SU-DHL-6 (cell line): ENCODE measurements around the gene MBL2.

Experiments used
- H2AFZ ChIP-seq: fragments of 200-600 bp; sonication (generic); 2 replicates; pipeline ENCODE4 v1.6.1; 2014; ENCODE audit warnings: low read depth, mild to moderate bottlenecking, moderate library complexity, mixed read lengths, antibody characterized with exemption, low read length; ENCODE audit not compliant: severe bottlenecking
- H3F3A ChIP-seq: fragments of 200-600 bp; shearing (Covaris generic); 2 replicates; pipeline ENCODE4 v1.6.0; 2016; ENCODE audit warnings: antibody characterized with exemption, mild to moderate bottlenecking; ENCODE audit not compliant: insufficient read depth
- H3K27ac ChIP-seq: fragments of 200-600 bp; sonication (generic); 2 replicates; pipeline ENCODE4 v1.5.1; 2016; ENCODE audit warnings: low read depth, mild to moderate bottlenecking, low read length, moderate library complexity, mixed read lengths
- H3K27me3 ChIP-seq: fragments of 200-600 bp; sonication (generic), shearing (Covaris generic); 2 replicates; pipeline ENCODE4 v1.6.0; 2014; ENCODE audit warnings: mild to moderate bottlenecking, low read length
- H3K36me3 ChIP-seq: fragments of 200-600 bp; sonication (generic); 2 replicates; pipeline ENCODE4 v1.6.1; 2014; ENCODE audit warnings: mild to moderate bottlenecking, low read length, mixed read lengths
- H3K4me2 ChIP-seq: fragments of 300-600, 200-600 bp; shearing (Covaris generic), sonication (generic); 2 replicates; pipeline ENCODE4 v1.6.0; 2014; ENCODE audit warnings: low read length, low read depth, mild to moderate bottlenecking; ENCODE audit not compliant: poor library complexity, severe bottlenecking
- H3K4me3 ChIP-seq: fragments of 200-600 bp; sonication (generic); 2 replicates; pipeline ENCODE4 v1.5.1; 2014; ENCODE audit warnings: antibody characterized with exemption, low read length, mild to moderate bottlenecking, mixed read lengths; ENCODE audit not compliant: insufficient read depth, poor library complexity, severe bottlenecking
- H3K79me2 ChIP-seq: fragments of 200-600 bp; sonication (generic); 2 replicates; pipeline ENCODE4 v1.6.1; 2014; ENCODE audit warnings: mild to moderate bottlenecking, low read length, moderate library complexity; ENCODE audit not compliant: insufficient read depth
- H3K9ac ChIP-seq: fragments of 200-600 bp; sonication (generic); 2 replicates; pipeline ENCODE4 v1.7.0; 2014; ENCODE audit warnings: mild to moderate bottlenecking, low read length
- H3K9me2 ChIP-seq: fragments of 200-600 bp; sonication (generic); replicated peaks from 2 replicates; pipeline ENCODE4 v1.6.1; 2014; ENCODE audit warnings: low read length; ENCODE audit not compliant: insufficient read depth
- H3K9me3 ChIP-seq: fragments of 200-600 bp; sonication (generic); 2 replicates; pipeline ENCODE4 v1.6.1; 2014; ENCODE audit warnings: low read length, mixed read lengths; ENCODE audit not compliant: insufficient read depth
- H4K20me1 ChIP-seq: fragments of 200-600 bp; sonication (generic); 2 replicates; pipeline ENCODE4 v1.6.1; 2014; ENCODE audit warnings: low read depth, mild to moderate bottlenecking, antibody characterized with exemption, low read length, moderate library complexity, mixed read lengths
- CTCF ChIP-seq: fragments of 200-600 bp; sonication (generic); IDR thresholded peaks from one replicate; pipeline ENCODE4 v1.5.1; 2017; ENCODE audit warnings: antibody characterized with exemption, mild to moderate bottlenecking, low read length, moderate library complexity; ENCODE audit not compliant: insufficient read depth, poor library complexity, severe bottlenecking
- EZH2phosphoT487 ChIP-seq: fragments of 200-600 bp; sonication (generic), shearing (Covaris generic); conservative IDR thresholded peaks from 2 replicates; pipeline ENCODE4 v1.6.1; 2018; ENCODE audit warnings: mild to moderate bottlenecking, antibody characterized with exemption, low read length, moderate library complexity, mixed read lengths

MBL2 gene

DNA sequence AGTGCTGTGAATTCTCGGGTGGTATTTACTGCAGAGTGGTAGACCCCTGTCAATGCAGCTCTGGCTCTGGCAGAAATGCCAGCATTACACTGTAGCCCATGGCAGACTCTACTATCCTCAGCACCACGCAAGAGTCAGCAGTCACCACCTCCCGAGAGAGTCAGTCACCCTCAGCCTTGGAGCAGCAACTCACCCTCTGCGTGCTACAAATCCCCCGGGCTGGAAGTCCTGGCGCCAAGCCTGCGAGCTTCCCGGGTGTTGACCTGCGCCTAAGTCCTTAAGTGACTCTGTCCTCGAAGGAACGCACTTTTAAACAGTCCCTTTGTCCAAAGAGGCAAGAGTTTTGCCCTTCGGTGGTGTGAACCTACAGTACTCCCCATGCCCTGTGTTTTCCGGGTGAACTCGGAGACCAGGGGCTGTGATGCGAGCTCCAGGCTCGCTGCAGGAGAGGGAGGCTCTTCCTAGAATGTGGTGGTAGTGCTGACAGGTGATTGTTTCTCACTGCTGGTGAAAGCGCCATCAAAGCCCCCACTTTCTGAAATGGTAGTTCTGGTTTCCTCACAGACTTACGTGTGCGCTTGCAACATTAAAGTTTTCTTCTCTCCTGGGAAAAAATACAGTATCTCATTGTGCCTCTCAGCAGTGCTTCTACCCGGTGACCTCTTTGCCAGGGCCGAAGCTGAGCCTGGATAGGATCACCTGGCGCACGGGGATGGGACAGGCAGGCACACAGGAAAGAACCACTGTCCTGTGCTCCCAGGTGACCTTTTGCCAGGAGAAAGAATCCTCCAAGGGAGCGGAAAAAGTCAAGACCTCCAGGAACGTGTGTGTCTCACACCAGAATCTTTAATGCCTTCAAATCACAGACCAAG is 33.1 kb upstream of the MBL2 start:
- H3K79me2 ChIP-seq: no peaks in the 10 kb centered on the region
- no peaks in the 10 kb centered on the region for H3K27me3 ChIP-seq
- H3K36me3 ChIP-seq: no peaks in the 10 kb centered on the region
- H3K9ac ChIP-seq: no peak overlapping the region
- H3F3A ChIP-seq: no peaks in the 10 kb centered on the region
- H3K27ac ChIP-seq: no peak overlapping the region
- H4K20me1 ChIP-seq: no peaks in the 10 kb centered on the region
- no peaks in the 10 kb centered on the region for H3K9me2 ChIP-seq
- H3K4me3 ChIP-seq: no peak overlapping the region
- no peaks in the 10 kb centered on the region for H3K9me3 ChIP-seq
- H2AFZ ChIP-seq: no peak overlapping the region
- TF ChIP-seq CTCF: no peak
- no peak for TF ChIP-seq EZH2phosphoT487
- no peak overlapping the region for H3K4me2 ChIP-seq

DNA sequence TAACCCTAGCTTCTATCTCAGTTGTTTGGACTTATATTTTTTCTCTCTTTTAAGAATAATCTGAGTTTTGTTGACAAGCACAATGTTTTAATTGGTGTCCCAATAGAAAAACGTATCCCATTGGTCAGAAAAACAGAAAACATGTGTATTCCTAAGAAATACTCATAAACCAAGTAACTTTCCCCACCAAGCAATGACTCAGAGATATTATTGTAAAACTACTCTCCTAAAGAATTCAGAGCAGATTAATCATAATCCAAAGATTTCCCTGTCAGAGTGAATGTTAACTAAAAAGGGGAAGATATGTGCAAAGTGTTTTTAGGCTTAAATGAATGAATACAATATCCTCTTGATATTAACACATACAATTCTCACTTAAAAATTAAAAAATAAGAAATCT is 29.4 kb upstream of the MBL2 start:
- Histone ChIP-seq H3K9me2 (no peaks in the 10 kb centered on the region), H3K9me3 (no peaks in the 10 kb centered on the region), H2AFZ (no peak overlapping the region), H3K36me3 (no peaks in the 10 kb centered on the region), H3K9ac (no peak overlapping the region), H3K4me3 (no peak overlapping the region), H4K20me1 (no peaks in the 10 kb centered on the region), H3K79me2 (no peaks in the 10 kb centered on the region), H3K27me3 (no peaks in the 10 kb centered on the region), H3K4me2 (no peak overlapping the region), H3F3A (no peaks in the 10 kb centered on the region), H3K27ac (no peak overlapping the region)
- TF ChIP-seq CTCF (no peak), EZH2phosphoT487 (no peak)

GRCh38 chr10:52786098-52786497 is 13.5 kb upstream of the MBL2 start:
- H3K36me3 ChIP-seq: no peaks in the 10 kb centered on the region
- no peaks in the 10 kb centered on the region for H3K9me3 ChIP-seq
- no peak overlapping the region for H3K27ac ChIP-seq
- H3K9me2 ChIP-seq: no peaks in the 10 kb centered on the region
- H4K20me1 ChIP-seq: no peaks in the 10 kb centered on the region
- no peak overlapping the region for H3K9ac ChIP-seq
- no peak overlapping the region for H2AFZ ChIP-seq
- H3K27me3 ChIP-seq: no peaks in the 10 kb centered on the region
- H3K79me2 ChIP-seq: no peaks in the 10 kb centered on the region
- no peak overlapping the region for H3K4me3 ChIP-seq
- H3F3A ChIP-seq: no peaks in the 10 kb centered on the region
- TF ChIP-seq EZH2phosphoT487: no peak
- no peak for TF ChIP-seq CTCF
- H3K4me2 ChIP-seq: no peak overlapping the region
